CD4-positive, alpha-beta T cell treated with Interleukin-4 for 4 hours (primary cell): ENCODE data around the gene PPP1R13L.

ENCODE experiments used
- DNase-seq: peaks from one replicate; pipeline ENCODE4 v3.0.0-alpha.2; 2020

The PPP1R13L gene

DNA sequence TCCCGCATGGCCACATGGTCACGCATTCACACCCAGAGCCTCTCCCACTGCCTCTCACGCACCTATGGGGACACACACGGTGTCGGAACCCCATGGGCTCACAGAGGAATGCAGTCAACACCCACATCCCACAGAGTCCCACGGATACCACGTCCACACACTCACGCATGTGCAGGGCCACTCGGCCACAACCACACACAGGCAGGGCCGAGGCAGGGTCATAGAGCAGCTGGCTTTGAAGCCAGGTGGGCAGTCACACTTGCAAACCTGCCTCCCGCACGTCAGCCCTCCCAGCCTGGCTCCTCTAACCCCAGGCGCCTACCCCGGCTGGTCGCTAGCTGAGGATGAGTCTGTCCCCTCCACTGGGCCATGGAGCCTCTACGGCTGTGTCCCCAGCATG is 42.6 kb downstream of the PPP1R13L start:
- no peak for DNase-seq

DNA sequence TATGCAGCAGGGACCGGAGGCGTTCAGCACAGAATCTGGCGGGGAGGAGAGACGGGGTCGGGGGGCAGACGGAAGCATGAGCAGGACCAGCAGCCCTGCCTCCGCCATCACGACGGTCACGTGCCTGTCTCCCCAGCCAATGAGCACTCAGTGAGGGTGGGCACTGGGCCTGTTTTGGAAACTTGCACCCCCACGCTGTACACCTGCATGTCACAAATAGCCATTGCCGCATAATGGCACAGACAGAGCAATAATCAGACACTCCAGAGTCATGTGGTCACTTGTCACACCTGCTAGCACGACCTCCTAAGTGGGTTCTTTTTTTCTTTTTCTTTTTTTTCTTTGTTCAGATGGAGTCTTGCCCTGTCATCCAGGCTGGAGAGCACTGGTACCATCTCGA is 43.3 kb downstream of the PPP1R13L start:
- no peak for DNase-seq

DNA sequence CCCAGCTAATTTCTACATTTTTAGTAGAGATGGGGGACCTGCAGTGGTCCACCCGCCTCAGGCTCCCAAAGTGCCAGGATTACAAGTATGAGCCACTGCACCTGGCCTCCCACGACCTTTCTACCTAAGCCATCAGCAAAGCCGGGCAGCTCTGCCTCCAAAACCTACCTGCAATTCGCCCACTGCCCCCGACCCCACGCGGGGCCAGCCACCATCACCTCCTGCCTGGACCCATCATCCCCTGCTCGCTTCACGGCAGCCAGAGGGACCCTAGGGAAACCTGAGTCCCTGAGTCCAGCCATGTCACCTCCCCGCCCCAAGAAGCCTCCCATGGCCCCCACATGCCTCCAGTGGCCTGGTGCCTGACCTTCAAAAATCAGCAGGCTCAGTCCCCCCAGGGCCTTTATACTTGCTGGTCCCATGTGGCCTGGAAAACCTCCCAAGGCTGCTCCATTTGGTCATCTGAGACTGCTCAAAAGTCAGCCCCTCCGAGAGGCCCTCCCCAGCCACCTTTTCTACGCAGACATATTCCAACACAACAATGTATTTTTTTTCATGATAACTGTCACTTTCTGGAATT is 46.6 kb downstream of the PPP1R13L start:
- DNase-seq, result no peak

DNA sequence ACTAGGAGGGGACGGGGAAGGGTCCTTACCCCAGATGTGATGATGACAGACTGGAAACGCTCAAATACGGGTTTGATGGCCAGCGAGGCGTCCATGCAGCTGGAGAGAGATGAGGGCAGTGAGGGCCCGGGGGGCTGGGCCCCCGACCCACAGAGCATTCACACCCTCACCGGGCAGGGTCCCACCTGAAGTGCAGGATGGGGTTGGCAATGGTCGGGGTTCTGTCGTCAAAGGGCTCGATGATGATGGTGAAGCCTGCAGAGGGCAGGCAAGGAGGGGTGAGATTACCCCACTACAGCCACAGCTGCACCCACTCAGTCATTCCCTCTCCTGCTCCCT is 47.5 kb downstream of the PPP1R13L start:
- DNase-seq, result no peak

DNA sequence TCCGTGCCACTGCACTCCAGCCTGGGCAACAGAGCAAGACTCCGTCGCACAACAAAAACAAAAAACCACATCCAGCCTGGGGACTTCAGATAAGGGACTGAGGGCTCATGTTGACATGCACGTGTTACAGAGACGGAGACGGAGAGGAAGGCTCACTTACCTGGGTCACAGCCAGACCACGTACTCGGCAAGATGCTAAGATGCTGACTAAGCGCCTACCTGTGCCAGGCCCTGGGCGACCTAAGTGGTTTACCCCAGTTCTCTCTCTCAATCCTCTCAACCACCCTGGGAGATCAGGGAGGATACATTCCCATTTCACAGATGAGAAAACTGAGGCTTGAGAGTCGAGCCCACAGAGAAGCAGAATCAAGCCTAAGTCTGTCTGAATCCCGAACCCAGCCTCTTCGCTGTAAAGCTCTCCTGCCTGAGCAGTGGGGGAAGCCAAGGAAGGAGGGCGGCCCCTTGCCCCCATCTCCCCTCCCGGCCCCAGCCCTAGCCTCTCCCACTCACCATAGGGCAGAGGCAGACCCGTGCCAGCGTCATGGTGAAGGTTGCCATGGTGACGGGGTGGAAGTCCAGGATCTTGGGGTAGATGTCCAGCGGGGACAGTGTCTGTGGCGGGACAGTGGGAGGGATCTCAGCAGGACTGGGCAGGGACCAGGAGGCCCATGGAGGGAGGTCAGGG is 48.0 kb downstream of the PPP1R13L start:
- DNase-seq, result no peak

DNA sequence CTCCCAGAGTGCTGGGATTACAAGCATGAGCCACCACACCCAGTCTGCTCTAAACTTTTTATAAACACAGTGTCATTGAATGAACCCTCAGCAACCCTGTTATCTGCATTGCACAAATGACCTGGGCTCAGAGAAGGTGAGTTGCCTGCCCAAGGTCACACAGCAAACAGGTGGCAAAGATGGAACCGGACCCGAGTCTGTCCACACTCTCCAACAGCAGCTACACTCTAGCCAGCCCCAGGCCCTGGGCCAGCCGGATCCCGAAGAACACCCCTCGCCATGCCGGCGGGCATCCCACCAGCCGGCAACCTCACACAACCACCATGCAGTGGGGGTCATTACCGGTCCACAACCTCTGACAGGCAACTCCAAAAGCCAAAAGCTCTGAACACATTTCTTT is 49.0 kb downstream of the PPP1R13L start:
- DNase-seq, result no peak

DNA sequence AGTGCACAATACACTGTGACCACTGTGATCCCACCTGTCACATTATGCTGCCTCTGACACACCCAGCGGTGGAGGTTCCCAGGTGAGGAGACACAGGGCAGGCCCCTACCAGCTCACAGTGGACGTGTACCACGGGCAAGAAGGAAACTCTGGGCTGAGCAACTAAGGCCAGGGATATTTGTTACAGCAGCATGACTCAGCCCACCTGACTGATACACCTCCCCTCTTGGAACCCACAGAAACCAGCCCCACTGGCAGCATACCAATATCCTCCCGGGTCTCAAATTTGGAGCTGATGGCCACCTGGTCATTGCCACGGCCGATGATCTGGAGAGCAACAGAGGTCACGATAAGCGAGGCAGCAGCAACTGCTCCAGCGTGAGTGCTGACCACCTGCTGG is 49.5 kb downstream of the PPP1R13L start:
- DNase-seq, result no peak

DNA sequence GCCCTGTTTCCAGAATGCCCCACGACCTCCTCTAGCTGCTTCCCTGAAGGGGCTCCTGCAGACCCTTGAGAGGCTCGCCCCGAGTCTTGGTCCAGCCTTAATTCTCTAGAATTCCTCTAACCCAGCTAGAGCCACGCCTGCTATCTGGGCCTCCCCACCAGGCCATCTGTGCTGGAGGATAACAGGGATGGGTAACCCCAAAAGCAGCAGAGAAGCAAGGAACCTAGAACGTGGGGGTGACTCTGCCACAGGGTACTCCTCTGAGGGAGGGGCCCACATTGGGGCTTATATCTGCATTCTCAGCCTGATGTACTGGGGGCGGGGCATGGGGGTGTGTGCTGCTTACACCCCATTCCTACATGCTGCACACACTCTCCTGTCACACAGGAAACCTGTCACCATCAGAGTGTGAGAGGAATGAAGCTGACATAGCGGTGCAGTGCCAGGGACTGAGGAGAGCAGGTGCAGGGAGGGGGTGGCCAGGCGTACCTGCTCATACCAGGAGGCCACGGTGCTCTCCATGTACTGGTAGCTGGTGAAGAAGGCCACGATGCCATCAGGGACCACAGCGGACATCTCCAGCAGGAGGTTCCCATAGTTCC is 50.5 kb downstream of the PPP1R13L start:
- no peak for DNase-seq

DNA sequence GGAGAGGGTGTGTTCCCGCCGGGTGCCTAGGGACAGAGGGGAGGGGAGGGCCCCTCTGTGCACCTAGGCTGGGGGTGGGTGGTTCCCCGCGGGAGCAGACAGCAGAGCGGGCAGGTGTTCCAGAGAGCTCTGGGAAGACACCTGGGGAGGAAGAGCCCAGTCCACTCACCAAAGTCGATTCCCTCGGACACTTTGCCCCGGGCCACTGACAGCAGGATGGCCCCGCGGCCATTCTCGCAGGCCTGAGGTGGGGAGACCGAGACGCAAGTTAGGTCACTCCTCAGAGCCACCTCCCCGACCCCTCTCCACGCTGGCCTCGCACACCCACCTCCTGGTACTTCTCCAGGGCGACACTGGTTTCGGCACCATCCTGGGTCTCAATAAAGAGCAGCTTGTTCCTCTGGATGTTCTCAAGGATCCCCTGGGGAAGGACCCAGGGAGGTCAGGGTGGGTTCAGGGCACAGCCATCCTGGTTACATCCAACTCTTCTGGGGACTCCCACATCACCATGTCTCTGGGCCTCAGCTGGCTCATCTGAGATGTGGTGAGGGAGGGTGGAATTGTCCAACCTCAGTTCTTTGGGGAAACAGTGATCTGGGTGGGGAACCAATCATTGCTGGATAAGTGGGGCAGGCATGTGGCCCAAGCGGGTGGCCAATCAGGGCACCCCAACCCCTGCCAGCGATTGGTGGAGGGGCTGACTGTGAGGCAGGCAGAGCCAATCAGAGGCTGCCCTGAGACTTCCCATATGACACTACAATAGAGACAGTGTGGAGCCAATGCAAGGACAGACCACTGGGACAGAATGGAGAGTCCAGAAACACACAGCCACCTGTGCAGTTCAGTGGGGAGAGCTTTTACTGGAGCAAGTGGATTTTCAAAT is 51.7 kb downstream of the PPP1R13L start:
- DNase-seq, result no peak

DNA sequence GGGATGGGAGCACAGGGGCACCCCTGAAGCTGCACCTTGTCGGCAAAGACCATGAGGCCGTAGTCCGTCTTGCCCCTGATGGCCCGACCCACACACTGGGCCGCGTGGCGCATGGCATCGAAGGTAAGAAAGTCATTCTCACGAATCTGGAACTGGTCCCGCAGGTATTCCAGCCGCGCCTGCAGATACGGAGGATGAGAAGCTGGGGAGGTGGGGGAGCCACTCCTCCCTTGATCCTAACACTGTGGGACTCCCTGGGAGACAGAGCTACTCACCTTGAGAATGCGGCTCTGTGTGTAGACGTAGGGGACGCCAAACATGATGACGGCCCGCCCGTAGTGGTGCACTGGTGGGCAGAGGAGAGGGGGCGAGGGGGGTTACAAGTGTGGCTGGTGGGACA is 52.4 kb downstream of the PPP1R13L start:
- no peak for DNase-seq

DNA sequence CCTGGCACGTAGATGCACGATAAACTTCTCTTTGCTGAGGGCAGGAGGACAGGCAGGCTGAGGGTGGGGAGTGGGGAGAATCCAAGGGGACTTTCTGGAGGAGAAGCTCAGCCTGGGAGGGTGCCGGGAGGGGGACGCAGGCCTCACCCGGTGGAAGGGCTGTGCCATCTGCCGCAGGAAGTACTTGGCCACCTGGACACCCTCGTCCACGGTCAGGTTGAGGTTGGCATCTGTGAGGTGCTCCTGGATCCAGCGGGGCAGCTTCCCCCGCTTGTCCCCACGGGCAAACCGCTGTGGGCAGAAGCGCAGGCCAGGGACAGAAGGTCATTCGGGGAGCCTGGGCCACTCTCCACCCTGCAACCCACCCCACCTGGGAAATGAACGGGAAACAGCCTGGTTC is 52.8 kb downstream of the PPP1R13L start:
- no peak for DNase-seq

DNA sequence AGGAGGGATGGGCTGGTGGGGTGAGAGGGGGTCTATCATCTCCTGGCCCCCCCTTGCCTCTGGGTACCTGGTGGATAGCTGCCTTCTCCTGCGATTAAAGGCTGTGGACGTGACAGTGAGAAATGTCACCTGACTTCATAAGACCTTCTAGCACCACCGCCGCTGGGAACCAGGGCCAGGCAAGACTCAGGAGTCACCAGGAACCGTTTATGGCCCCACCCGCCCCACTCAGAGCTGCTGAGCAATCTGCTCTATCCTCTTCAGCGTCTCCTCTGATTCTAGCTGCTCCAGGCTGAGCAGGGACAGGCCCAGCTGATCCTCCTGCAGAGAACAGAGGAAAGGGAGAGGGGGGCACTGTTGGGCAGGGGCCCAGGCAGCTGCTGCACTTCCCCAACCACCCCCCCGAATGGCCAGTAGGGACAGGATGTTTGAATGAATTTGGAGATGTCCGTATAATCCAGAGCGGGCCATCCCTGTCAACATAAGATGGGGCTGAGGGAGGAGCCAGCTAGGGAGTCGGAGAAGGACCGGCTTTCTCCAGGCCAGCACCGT is 53.4 kb downstream of the PPP1R13L start:
- DNase-seq, result no peak

DNA sequence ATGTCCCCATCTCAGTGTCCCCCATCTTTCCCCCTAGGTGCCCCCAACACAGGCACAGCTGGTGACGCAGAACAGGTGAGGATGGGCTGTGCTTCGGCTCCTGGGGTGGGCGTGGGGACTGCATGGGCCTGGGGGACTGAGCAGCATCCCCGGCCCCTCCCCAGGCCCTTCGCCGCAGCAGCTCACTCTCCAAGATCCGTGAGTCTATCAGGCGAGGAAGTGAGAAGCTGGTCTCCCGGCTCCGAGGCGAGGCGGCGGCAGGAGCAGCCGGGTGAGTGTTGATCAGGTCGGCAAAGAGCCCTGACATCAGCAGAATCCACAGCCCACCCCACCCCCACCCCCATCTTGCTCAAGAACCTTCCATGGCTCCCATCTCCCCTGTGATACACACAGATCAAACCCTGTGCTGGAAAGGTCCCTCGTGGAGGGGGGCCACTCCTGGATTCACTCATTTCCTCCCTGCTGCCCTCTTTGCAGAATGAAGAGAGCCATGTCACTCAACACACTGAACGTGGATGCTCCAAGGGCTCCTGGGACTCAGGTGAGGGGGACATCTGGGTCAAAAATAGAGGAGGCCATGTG is 54.3 kb downstream of the PPP1R13L start:
- DNase-seq, result no peak

DNA sequence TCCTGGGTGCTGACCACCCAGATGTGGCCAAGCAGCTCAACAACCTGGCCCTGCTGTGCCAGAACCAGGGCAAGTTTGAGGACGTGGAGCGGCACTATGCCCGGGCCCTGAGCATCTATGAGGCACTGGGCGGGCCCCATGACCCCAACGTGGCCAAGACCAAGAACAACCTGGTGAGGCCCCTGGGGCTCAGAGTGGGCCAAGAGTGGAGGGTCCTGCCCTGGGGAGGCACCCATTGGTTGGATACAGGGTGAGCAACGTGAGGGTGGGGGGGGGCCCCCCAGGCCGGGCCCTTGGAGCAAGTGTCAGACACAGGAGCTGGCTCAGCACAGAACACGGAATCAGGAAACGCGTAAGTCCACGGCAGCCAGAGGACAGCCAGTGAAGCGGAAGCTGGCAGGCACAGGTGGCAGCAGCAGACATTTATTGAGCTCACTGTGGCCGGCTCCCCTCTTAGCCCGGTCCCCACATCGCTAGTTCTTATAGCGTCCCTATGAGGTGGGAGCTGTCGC is 55.4 kb downstream of the PPP1R13L start:
- DNase-seq, result no peak

DNA sequence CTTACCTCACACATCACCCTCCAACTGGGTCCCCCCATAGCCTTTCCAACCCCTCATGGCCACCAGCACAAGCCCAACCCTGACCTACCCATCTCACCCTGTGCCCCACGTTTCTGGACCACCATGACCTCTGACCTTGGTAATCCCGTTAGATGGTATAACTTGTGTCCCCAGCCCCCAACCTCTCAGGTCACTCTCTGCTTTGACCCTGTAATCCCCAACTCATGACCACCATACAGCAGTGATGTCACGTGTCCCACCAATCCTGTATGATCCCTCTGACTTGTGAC is 55.8 kb downstream of the PPP1R13L start:
- no peak for DNase-seq

DNA sequence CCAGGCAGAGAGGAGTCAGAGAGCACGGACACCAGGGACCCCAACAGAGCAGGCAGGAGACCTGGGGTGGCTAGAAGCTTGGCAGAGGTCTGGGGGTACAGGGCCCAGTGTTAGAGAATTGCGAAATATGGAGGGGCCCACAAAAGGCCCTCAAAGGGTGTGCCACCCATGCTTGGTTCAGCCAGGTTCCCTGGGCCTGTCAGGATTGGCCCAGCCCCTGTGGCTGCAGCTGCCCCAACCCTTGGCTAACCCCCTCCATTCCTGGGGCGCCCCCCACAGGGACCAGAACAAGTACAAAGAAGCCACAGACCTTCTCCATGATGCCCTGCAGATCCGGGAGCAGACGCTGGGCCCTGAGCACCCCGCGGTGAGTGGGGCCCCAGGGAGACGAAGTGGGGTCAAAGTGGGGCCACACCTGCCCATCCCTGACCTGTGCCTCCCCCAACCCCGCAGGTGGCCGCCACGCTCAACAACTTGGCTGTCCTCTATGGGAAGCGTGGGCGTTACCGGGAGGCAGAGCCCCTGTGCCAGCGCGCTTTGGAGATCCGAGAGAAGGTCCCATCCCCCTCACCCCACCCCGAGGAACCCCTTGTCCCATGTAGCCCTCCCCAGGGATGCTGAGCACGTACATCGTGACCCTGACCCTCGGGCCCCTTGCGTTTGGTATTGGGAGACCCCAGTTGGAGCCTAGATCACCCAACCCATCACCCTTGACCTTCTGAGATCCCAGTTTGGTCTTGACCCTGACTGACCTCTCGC is 56.3 kb downstream of the PPP1R13L start:
- DNase-seq, result no peak

DNA sequence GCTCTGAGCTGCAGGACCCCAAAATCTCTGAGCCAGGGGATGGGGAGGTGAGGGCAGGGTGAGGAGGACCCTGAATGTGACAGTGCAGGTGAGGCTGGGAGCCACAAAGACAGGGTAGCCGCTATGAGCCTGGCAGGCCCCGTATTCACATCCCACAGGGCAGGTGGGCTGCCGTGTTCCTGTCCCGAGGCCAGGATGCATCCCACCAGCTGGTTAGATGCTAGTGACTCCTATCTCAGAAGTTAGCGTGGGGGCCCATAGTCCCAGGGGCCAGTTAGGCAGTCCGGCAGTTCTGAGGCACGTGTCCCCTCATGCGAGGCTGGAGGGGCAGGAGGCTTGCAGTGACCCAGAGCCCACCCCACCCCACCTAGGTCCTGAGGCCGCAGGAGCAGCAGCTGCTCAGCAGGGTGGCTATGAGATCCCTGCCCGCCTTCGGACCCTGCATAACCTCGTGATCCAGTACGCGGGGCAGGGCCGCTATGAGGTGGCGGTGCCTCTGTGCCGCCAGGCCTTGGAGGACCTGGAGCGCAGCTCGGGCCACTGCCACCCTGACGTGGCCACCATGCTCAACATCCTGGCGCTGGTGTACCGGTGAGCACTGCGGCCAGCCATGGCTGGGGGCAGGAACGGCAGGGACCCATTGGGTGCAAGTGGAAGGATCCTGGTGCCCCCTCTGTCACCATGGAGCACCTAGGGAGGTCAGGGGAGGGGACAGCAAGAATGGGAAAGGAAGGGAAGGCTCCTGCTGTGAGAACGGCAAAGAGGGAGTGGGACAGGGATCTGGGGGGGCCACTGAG is 57.1 kb downstream of the PPP1R13L start:
- DNase-seq, result no peak

DNA sequence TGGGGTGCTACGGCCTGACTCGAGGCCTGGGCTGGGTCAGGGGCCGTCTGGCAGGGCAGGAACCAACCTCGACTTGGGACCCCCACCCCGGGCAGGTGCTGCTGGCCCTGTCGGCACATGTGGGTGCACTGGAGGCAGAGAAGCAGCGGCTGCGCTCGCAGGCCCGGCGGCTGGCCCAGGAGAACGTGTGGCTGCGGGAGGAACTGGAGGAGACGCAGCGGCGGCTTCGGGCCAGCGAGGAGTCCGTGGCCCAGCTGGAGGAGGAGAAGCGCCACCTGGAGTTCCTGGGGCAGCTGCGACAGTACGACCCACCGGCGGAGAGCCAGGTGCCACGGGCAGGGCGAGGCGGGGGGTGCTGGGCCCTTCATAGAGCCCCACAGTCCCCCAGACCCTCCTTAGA is 58.4 kb downstream of the PPP1R13L start:
- no peak for DNase-seq

DNA sequence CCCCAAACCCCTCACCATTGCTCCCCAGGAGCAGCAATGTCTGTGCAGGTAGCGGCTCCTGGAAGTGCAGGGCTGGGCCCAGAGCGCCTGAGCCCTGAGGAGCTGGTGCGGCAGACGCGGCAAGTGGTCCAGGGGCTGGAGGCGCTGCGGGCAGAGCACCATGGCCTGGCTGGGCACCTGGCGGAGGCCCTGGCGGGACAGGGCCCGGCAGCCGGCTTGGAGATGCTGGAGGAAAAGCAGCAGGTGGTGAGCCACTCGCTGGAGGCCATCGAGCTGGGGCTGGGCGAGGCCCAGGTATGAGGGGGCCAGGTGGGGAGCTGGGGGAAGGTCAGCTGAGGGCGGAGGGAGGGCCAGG is 59.4 kb downstream of the PPP1R13L start:
- DNase-seq, result no peak

DNA sequence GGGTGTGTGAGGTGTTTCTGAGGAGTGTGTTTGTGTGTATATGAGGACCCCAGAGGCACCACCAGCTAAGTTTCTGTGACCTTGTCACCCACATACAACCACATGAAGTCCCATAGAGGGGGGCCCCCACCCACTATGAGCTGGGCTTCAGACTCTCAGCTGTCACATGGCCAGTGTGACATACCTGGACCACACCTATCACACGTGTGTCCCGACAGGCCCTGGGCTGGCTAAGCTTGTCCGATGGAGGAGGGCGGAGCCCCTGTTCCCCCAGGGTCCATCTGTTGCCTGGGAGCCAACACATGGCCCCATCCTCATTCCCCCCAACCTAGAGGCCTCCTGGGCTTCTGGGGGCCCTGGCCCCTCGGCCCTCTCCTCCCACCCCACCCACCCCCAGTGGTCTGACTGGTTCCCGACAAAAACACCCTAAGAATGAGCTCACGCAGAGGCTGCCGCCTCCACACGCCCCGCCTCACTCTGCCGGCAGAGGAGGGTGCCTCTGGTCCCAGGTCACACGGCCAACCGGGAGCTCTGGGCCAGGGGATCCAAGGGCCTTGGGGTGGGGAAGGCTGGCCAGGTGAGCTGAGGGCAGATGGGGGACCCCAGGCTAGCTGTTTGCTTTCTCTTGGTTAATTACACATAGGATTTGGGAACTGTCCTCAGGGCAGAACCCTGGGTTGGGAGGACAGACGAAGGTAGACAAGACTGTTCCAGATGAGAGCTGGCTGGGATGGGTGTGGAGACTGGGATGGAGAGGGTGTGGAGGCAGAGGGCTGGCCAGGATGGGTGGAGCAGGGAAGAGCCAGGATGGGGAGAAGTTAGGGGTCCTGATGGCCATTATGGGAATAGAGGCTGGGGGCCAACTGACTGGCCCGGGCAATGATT is 60.0 kb downstream of the PPP1R13L start:
- no peak for DNase-seq

DNA sequence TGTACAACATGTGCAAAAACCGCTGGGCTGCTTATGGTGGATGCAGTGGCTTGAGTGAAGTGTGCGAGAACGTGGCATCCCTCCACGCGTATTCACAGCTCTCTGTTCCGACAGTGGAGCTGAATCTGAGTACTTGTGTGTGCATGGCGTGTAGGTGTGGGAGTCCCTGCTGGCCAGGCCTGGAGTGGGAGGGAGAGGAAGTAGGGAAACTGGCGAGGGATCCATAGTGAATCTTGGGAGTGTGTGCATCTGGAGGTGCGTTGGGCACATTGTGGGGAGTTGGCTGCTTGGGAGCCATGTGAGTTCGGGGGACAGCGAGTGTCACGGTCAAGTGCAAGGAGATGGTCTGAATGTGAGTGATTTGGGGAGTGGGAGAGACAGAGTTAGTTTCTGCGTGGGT is 62.0 kb downstream of the PPP1R13L start:
- no peak for DNase-seq
